ENCODE results near the gene IL17RD. TPM values are rescaled to one million over a fixed set of nuclear protein-coding genes. Genes with fewer than 3 reads are reported as not detected.

Gene IL17RD
- total and polyA plus RNA-seq, 2 of the 13 experiments (the other 11 are each of a cell fraction or from before 2014, with no cell fraction given): 0.28 to 0.31 TPM

GRCh38 chr3:57078635-57079473 is 86.3 kb downstream of the IL17RD start (continued):
- no peak for TF ChIP-seq NFYB (CRISPR knock-in tag; IDR thresholded peaks at IDR 0.05)
- TF ChIP-seq MAX (IDR thresholded peaks at IDR 0.05): peak; percentile 61
- TF ChIP-seq SCMH1 (CRISPR knock-in tag; IDR thresholded peaks at IDR 0.05; ENCODE audit: borderline replicate concordance): no peak
- peak; percentile 43 for TF ChIP-seq BORCS8-MEF2B (CRISPR knock-in tag; IDR thresholded peaks at IDR 0.05)
- no peak for TF ChIP-seq PRPF4 (IDR thresholded peaks at IDR 0.05; ENCODE audit: low read depth, low read length, poor library complexity, severe bottlenecking)
- no peak for TF ChIP-seq RFX1 (IDR thresholded peaks at IDR 0.05)
- TF ChIP-seq POGZ (CRISPR knock-in tag; IDR thresholded peaks at IDR 0.05): peak; percentile 64
- TF ChIP-seq RBFOX2 (IDR thresholded peaks at IDR 0.05; ENCODE audit: low read depth, low read length): peak; percentile 64
- peak; percentile 64; the same call in 1 of the 2 replicates for TF ChIP-seq ZNF563 (CRISPR knock-in tag; IDR thresholded peaks at IDR 0.05)
- no peak for TF ChIP-seq HNF1B (CRISPR knock-in tag; IDR thresholded peaks at IDR 0.05)
- no peak for TF ChIP-seq ZNF451 (CRISPR knock-in tag; IDR thresholded peaks at IDR 0.05)
- TF ChIP-seq ZFX (CRISPR knock-in tag; IDR thresholded peaks at IDR 0.05; ENCODE audit: low read depth): peak; percentile 63; the same call in 1 of the 2 replicates
- TF ChIP-seq SPEN (CRISPR knock-in tag; IDR thresholded peaks at IDR 0.05; ENCODE audit: low read depth): 0 out of 2 replicates have a peak, but pooled peaks have one; percentile 14
- no peak for TF ChIP-seq TFAP4 (IDR thresholded peaks at IDR 0.05; ENCODE audit: borderline replicate concordance, low read depth)
- no peak for TF ChIP-seq NCOA2 (CRISPR knock-in tag; IDR thresholded peaks at IDR 0.05)
- peak; percentile 39; the same call in 1 of the 2 replicates for TF ChIP-seq SALL1 (CRISPR knock-in tag; IDR thresholded peaks at IDR 0.05)
- no peak for TF ChIP-seq GPBP1L1 (CRISPR knock-in tag; IDR thresholded peaks at IDR 0.05)
- peak; percentile 62; the same call in 1 of the 2 replicates for TF ChIP-seq SP4 (CRISPR knock-in tag; IDR thresholded peaks at IDR 0.05)
- 0 out of 2 replicates have a peak, but pooled peaks have one; percentile 21 for TF ChIP-seq ZNF101 (CRISPR knock-in tag; IDR thresholded peaks at IDR 0.05; ENCODE audit: borderline replicate concordance, low read depth)
- peak; percentile 66; the same call in 1 of the 2 replicates for TF ChIP-seq SNAPC4 (CRISPR knock-in tag; IDR thresholded peaks at IDR 0.05)
- no peak for TF ChIP-seq MED1 (CRISPR knock-in tag; IDR thresholded peaks at IDR 0.05)

All from HepG2 (cell line).